ENCODE data around the gene PROX1.

PROX1 gene

DNA sequence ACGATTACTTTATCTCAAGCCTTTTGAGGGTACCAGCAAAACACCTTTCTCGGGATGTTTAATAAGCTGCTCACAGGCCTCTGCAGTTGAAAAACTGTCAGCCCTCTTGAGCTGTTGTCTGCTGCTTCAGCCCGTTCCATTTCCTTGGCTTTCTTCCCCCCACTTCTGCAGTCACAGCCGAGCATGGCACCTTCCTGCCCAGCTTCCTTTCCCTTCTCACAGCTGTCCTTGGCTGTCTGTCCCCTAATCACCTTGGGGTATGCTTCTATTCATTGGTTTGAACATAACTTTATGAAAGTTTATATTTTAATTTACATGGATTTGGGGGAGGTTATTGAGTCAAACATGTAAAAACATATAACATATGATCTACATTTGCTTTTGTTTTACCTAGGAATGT lies 6.9 kb upstream of the PROX1 start:
- no peak for DNase-seq (ENCODE audit: low read depth in 2 of 2)

DNA sequence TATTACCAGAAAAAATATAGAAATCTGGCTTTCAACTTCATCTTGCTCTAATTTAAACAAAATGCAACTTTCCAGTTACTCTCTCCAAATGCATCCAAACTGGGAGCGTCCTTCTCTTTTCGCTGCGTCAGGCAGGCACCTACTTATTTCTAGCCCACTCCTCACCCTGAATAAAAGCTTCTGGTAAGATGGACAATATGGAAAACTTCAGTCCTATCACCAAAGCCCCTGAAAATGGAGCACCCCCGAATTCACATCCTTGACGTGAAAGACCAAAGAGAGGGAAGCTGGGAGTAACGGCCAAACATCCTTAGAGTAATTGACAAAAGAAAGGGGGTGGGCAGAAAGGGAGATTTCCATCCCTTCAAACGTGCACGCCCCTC lies 5.5 kb upstream of the PROX1 start:
- DNase-seq (ENCODE audit: low read depth in 2 of 2) = no peak

DNA sequence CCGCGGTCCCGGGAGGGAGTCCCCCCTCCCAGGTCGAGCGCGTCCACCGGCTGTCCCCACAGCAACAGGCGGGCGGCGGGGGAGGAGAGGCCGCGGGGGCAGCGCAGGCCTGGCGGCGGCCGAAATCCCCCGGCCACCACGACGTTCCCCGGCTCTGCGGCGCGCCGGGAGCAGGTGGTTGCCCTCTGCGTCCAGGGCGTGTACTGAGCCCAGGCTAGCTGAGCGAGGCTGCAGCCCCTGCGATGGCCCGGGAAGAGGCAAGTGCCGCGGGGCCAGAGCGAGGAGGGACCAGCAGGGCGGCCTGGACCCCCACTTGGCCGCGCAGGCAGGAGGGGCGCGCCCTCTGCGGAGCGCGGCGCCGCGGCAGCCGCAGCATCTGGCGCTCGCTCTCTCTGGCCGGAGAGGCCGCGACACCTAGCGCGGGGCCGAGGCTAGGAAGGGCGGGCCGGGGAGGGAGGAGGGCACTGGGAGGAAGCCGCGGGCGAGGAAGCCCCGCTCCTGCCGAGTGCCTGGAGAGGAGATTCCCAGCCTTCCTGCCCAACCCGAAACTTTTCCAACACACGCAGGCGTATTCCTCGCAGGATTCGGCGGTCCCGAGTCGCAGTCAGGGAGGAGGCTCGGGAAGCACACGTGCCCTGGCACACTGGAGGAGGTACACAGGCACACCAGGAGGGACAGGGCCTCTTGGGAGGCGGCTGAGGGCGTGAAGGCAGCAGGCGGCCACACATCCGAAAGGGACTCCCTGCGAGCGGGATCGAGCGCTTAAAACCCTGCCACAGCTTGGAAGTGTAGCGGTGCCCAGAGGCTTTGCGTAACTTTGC lies 4.9 kb upstream of the PROX1 start:
- DNase-seq (ENCODE audit: low read depth in 2 of 2) = no peak

DNA sequence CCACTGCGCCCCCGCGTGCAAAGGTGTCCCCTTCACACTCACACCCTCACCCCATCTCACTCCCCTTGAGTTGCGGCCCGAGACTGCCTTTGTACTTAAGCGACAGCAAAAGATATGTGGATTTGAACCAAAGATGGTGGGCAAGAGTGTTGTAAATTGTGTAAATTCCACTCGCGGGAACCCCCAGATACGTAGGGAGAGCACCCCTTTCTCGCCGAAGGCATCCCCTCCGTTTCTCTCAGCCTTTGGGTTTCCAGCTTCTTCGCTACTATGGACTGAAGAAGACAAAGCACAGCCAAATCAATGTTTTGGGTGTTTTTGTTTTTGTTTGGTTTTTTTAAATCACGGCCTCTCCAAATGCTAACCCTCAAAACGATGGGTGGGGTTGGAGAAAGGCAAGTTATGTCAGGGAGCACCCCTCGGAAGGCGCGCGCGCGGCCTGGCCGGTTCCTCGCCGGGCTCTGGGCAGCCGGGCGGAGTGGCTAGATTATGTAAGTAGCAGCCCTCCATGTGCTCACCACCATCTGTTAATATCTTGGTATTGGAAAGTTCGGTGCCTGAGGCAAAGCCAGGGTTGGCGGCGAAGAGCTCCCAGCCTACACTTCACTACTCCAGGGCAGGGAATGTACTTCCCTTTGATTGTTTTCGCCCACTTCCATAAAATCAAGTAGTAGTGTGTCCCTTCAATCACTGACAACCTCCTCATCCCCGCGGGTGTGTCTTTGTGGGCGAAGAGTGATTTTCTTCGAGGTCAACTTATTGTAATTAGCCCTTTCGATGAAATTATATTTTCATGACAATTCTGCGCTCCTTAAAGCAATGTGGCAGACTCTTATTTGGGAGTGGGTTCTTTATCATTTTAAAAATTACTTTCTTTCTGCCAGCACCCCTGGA lies 4.0 kb upstream of the PROX1 start:
- DNase-seq (ENCODE audit: low read depth in 2 of 2) = no peak

DNA sequence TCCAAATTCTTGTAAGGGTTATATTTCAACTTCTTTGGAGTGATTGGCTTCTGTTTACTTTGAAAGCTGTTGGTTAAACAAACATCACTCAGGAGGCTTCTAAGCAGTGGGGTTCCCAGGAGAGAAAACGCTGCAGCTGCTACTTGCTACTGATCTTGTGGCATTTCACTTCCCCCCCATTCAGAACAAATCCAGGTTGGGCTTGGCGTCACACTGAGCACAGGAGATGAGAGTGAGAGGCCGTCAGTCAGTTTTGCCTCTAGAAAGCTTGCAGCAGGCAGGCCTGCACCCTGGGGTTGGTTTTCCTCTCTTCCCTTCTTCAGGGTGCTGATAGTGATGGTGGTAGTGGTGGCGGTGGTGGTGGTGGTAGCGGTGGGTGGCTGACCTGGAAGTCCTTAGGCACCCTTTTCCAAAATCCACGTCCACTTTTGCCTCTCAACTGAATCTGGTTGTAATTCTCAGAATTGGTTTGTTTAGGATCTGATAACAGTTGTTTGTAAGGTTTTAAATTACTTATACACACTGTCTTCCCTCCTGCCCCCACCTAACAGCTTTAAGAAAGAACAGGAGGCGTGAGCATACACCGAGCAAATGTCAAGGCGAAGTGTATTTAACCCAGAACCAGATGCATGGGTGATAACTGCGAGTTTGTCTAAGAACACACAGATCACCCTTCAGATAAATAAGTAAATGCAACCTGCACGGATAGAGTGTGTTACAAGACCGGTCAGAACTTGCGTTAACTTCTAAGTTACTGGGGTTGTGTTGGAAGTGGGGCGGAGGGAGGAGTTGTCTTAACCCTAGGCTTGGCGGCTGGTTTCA lies 3.2 kb upstream of the PROX1 start:
- no peak for DNase-seq (ENCODE audit: low read depth in 2 of 2)

DNA sequence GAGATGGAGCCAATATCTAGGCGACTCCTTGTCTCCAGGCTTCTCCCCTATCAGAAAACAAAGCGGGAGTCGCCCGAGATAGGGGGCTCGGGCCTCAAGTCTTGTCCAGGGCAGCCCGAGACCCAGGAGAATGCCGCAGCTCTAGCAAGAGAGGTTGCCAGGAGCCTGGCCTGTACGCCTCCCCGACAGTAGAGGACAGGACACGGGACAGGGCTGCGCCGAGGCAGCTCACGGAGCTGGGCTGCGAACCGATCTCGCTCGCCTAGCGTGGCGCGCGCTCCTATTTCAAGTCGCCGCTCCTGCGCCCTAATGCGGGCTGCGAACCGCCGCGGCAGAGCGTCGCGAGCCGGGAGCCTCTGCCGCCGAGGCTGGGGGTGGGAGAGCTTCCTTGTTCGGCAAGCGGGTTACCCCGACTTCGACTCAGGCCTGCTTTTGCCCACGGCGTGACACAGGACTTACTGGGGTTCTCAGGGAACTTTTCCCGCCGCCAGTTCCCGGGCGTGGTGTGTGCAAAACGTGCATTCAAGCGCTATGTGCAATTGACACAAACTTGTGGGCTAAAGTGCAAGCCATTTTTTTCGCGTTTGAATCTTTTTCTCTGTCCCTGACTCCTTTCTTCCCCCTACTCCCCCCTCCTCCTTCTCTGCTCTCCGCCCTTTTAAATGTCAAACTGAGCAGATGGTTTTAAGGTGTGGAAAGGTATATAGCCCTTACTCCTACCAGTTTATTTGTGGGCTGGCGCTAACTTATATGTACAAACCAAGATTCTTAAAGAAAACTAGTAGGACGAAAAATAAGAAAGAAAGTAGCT lies 2.4 kb upstream of the PROX1 start:
- no peak for DNase-seq (ENCODE audit: low read depth in 2 of 2)

- no peak for DNase-seq (ENCODE audit: low read depth in 2 of 2)
Observed at GRCh38 chr1:213986020-213986924, 1.5 kb upstream of the PROX1 start.

DNA sequence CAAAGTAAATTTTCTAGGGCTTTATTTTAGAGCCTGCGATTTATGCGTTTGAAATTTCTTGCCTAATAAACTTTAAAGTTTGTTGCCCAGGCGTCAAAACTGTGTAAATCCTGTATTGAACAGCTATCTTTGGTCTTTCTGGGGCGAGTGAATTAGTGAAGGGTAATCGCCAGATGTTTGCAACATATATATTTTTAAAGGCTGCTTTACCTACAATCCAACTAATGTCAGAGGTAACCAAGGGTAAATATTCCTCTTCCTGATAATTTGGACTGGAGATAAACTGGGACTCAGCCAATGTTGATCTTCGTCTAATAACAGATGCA lies 885 bp upstream of the PROX1 start:
- no peak for DNase-seq (ENCODE audit: low read depth in 2 of 2)

DNA sequence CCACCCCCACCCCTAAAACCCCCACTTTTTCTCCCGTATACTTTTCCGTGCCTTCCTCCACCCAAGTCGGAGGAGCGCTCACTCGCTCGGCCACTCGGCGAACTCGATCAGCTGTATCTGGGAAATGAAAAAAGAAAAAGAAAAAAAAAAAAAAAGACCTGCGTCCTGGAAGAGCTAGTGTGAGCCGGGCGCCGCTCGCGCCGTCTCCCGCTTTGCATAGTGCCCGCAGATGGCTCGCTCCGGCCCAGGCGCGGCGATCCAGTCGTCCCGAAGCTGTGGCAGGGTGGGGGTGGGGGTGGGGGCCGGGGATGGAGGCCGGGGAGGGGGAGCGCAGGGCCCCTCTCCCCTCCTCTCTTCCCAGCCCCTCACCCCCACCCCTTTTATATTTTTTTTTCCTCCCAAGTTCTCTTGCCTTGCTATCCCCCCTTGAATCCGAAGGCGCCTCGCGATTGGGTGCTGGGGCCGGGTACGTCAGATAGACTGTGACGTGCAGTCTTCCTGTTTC lies 299 bp upstream of the PROX1 start:
- no peak for DNase-seq (ENCODE audit: low read depth in 2 of 2)

- no peak for DNase-seq (ENCODE audit: low read depth in 2 of 2)
Observed at GRCh38 chr1:213988507-213989001, 781 bp downstream of the PROX1 start.

DNA sequence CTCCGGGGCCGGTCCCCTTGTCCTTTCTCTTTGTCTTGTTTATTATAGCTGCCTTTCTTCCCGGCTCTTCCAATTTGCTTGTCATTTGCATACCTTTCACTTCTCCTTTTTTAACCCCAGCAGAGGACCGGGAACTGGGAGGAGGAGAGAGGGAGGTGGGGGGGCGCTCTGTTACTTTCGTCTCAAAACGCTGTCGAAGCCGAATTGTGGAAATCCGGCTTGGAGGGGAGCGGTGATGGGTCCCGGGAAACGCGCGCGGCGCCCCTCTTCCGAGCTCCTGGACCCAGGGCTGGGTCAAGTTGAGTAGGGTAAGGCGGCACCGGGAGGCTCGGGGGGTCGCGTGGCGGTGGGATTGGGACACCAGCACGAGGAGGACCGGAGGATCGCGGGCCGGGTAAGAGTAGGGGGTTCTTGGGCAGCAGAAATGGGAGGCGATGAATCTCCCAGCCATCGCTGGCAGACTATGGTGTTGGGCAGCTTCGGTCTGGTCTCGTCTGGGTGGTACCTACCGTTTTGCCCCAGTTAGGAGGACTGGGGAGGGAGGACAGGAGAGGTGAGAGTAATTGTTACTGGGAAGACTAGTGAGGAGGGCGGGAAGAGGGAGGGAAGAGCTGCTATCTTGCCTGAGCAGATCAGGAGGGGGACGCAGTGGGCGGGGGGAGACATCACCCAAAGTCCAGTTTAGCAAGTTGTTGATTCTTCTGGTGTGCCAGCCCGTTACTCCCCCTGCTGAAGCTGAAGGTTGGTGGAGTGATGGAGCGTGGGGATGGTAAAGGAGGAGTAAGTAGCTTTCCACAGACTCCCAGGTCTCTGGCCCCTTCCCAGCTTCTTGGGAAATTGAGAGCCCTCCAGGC lies 1.5 kb downstream of the PROX1 start:
- no peak for DNase-seq (ENCODE audit: low read depth in 2 of 2)

DNA sequence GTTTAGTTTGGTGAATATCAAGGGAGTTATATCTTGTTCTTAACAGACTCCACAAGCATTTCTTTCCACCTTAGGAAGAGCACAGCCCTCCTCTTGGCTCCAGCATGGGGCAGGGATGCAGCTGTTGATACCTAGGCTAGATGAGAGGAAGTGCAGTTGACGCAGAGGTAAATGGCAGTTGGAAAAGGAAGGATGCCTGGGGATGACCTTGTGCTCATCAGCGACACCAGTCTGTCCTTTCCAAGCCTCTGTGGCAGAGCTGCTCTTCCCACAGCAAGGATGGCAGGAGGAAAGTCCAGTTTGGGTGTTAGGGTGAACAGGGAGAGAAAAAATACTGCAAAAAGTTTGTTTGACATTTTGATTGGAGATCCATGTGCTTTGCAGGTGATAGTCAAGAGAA lies 6.2 kb downstream of the PROX1 start:
- no peak for DNase-seq (ENCODE audit: low read depth in 2 of 2)

- no peak for DNase-seq (ENCODE audit: low read depth in 2 of 2)
Observed at GRCh38 chr1:213994888-213995287, 7.1 kb downstream of the PROX1 start.

DNA sequence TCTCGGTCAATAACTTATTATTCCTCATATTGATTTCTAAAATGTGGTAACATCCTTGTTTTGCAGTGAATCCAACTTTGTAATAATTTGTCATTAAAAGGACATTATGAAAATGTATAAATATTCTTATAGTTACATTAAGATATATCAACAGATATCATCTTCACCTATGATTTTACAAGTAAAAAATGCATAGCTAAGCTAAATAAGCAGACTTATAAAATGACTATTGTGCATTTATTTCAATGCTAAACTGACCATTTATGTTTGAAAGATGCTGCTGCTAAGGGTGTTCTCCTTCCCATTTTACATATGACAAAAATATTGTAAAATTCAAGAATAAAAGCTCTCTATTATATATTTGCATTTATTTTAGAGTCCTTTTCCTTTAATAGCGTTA lies 7.8 kb downstream of the PROX1 start:
- no peak for DNase-seq (ENCODE audit: low read depth in 2 of 2)

GRCh38 chr1:213996320-213997037 lies 8.7 kb downstream of the PROX1 start:
- DNase-seq (ENCODE audit: low read depth in 2 of 2) = no peak

DNA sequence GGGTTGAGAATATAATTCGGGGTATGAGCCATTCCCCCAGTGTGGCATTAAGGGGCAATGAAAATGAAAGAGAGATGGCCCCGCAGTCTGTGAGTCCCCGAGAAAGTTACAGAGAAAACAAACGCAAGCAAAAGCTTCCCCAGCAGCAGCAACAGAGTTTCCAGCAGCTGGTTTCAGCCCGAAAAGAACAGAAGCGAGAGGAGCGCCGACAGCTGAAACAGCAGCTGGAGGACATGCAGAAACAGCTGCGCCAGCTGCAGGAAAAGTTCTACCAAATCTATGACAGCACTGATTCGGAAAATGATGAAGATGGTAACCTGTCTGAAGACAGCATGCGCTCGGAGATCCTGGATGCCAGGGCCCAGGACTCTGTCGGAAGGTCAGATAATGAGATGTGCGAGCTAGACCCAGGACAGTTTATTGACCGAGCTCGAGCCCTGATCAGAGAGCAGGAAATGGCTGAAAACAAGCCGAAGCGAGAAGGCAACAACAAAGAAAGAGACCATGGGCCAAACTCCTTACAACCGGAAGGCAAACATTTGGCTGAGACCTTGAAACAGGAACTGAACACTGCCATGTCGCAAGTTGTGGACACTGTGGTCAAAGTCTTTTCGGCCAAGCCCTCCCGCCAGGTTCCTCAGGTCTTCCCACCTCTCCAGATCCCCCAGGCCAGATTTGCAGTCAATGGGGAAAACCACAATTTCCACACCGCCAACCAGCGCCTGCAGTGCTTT lies 9.4 kb downstream of the PROX1 start:
- DNase-seq (ENCODE audit: low read depth in 2 of 2) = no peak

GRCh38 chr1:213997772-213998107 lies 10.0 kb downstream of the PROX1 start:
- no peak for DNase-seq (ENCODE audit: low read depth in 2 of 2)

DNA sequence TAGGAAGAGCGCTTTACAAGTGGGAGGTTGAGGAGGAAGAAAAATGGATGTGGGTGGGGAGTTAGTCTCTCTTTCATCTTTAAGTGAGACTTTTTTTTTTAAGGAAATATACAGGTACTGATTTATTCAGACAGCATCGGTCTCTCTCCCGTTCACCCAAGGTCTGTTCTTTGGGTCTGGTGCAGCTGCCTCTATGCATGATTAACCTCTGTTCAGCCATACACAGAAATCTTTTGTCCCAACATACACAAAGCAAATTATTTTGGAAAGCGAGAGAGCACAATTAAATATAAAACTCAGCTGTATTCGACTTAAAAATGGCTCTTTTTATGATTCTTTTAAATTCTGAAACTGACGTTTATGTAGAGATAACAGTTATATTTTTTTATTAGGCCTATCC lies 11.0 kb downstream of the PROX1 start:
- no peak for DNase-seq (ENCODE audit: low read depth in 2 of 2)
